Fibroblast of peridontal ligament (primary cell): ENCODE data around the gene EVI5L.
A peak's percentile ranks its signal among the peaks of the same experiment; 100 is the strongest.

Experiments
- DNase-seq: peaks from one replicate; pipeline ENCODE4 v3.0.0-alpha.2; 2010; ENCODE audit errors: extremely low read depth

Gene EVI5L

DNA sequence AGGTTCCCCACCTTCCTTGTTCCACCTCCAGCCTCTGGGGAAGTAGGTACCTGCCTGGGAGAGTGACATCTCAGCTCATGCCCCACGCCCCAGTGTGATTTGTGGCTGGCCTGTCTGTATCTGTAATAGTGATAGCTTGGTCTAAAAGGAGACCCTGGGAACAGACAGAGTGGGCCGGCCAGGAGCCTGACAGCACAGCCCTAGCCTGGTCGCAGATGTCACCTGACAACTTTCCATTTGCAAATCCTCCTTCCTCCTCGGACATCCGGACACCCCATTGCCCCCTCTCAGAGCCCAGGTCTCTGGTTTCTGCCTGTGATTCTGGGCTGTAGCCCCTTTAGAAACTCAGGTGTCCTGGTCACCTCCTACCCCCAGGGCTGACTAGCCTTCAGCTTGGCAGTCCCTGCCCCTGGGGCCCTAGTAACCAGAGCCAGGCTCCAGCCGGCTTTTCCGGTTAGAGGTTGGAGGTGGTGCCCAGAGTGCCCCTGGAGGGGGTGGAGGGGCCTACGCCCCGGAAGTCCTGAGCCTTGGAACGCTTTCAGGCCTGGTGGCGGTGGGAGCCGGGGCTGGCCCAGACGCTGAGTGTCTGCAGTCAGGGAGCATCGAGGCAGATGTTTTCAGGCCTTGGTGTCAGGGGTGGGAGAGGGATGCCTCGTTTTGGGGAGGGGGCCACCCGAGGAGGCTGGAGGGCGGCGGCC lies 64.7 kb downstream of the EVI5L start:
- no peak for DNase-seq

DNA sequence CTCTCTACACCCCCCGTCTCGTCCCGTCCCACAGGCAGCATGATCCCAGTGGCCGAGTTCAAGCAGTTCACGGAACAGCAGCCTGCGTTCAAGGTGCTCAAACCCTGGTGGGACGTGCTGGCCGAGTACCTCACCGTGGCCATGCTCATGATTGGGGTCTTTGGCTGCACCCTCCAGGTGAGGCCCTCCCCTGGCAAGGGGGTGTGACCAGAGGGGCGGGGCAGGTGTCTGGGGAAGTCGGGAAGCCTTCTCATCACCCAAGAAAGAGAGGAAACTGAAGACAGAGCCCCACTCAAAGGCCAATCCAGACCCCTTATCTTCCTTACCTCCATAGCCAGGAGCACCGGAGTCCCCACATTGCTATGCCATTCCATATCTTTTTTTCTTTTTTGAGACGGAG lies 65.5 kb downstream of the EVI5L start:
- DNase-seq, result no peak

DNA sequence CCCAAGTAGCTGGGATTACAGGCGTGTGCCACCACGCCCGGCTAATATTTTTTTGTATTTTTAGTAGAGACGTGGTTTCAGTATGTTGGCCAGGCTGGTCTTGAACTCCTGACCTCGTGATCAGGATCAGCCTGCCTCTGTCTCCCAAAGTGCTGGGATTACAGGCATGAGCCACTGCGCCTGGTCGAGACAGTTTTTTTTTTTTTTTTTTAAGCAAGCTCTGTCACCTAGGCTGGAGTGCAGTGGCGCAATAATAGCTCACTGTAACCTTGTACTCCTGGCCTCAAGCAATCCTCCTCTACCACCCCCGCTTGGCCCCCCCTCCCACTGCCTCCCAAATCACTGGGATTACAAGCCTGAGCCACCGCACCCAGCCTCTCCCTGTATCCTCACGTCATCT lies 67.3 kb downstream of the EVI5L start:
- DNase-seq, result no peak

DNA sequence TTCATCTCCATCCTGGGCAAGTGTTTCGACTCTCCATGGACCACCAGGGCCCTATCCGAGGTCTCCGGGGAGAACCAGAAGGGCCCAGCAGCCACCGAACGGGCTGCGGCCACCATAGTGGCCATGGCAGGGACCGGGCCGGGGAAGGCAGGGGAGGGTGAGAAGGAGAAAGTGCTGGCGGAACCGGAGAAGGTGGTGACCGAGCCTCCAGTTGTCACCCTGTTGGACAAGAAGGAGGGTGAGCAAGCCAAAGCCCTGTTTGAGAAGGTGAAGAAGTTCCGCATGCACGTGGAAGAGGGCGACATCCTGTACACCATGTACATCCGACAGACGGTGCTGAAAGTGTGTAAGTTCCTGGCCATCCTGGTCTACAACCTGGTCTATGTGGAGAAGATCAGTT lies 68.9 kb downstream of the EVI5L start:
- DNase-seq, result no peak

DNA sequence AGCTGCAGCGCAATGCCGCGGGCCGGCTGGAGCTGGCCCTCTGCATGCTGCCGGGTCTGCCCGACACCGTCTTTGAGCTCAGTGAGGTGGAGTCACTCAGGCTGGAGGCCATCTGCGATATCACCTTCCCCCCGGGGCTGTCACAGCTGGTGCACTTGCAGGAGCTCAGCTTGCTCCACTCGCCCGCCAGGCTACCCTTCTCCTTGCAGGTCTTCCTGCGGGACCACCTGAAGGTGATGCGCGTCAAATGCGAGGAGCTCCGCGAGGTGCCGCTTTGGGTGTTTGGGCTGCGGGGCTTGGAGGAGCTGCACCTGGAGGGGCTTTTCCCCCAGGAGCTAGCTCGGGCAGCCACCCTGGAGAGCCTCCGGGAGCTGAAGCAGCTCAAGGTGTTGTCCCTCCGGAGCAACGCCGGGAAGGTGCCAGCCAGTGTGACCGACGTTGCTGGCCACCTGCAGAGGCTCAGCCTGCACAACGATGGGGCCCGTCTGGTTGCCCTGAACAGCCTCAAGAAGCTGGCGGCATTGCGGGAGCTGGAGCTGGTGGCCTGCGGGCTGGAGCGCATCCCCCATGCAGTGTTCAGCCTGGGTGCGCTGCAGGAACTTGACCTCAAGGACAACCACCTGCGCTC lies 69.8 kb downstream of the EVI5L start:
- no peak for DNase-seq

DNA sequence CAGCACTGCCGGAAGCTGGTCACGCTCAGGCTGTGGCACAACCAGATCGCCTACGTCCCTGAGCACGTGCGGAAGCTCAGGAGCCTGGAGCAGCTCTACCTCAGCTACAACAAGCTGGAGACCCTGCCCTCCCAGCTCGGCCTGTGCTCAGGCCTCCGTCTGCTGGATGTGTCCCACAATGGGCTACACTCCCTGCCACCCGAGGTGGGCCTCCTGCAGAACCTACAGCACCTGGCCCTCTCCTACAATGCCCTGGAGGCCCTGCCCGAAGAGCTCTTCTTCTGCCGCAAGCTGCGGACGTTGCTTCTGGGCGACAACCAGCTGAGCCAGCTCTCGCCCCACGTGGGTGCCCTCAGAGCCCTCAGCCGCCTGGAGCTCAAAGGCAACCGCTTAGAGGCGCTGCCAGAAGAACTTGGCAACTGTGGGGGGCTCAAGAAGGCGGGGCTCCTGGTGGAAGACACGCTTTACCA lies 70.4 kb downstream of the EVI5L start:
- no peak for DNase-seq

DNA sequence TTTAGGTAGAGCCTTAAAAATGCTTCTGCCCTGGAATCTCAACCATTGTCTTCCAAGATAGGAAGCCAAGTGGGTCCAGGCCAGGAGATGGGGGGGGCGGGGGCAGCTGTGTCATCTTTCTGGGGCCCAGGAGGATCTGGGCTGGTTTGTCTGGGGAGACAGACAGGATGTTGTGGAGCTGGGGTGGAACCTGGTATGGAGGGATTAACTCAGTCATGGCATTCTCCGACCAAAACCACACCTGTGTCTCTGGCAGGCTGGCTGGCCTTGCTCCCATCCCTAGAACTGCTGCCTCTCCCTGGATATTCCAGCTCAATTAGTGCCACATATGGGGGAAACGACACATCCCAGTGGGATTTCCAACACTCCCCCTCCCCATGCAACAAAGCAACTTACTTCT lies 70.9 kb downstream of the EVI5L start:
- DNase-seq, result no peak

DNA sequence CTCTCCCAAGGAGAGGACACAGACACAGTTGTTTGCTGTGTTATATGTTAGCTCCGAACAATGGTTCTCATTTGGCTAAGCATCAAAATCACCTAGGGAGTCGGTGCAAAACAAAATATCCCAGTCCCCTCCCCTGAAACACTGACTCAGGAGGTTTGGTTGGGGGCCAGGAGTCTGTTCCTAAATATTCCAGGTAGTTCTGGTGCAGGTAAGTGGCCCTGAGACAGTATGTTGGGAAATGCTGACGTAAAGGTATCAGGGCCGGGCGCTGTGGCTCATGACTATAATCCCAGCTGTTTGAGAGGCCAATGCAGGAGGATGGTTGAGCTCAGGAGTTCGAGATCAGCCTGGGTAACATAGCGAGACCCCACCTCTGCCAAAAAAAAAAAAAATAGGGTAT lies 71.3 kb downstream of the EVI5L start:
- no peak for DNase-seq

DNA sequence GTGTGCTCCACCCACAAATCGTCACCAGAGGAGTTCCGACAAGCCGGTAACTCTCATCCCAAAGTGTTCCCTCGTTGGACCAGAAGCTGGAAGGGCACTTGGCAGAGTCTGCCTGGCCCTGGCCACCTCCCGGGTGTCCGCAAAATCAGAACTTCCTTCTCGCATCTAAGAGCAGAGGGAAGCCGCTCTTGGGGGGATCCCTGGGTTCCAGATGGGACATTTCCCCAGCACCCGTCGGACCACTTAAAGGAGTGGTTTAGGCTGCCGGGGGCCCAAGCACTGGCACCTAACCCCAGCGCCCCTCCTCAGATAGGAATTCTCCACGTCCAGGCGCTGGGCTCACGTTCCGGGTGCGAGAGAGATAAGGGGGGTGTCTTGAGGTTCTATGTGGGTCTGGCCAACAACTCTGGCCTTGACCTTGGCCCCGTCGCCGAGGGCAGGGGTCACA lies 72.8 kb downstream of the EVI5L start:
- DNase-seq, result no peak

DNA sequence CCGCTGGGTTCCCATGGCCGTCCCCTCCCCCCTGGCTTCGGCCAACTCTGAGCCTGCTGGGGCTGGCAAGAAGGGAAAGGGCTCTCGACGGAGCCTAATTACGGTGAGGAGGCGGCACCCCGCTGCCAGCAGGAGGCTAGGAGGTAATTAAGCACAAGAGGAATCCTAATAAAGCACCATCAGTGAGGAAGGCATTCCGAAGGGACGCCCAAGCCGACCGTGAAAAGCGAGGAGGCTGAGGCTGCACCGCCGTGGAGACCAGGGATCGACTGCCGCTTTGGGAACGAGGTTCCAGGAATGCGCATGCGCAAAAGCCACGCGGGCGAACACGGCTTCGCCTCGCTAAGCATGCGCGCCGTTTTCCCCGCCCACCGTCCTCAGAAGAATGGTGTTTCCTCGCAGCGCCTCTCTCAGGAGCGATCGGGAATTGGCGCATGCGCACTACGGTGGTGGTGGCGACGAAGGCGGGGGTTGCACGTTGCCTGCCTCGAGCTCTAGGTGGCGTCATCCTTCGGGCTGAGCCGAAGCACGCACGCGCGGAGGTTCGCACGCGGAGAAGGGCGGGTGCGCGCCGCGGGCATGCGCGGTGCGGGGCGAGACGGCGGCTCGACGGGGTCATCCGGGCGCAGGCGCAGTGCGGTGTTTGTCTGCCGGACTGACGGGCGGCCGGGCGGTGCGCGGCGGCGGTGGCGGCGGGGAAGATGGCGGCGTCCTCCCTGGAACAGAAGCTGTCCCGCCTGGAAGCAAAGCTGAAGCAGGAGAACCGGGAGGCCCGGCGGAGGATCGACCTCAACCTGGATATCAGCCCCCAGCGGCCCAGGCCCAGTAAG lies 73.4 kb downstream of the EVI5L start, which contains the start of gene MAP2K7:
Gene MAP2K7, plus strand, starts transcription at position 634 of the 830 bp plus-strand sequence. Its CDS starts 68 bp downstream, at position 702.
- peak; percentile 99 for DNase-seq

DNA sequence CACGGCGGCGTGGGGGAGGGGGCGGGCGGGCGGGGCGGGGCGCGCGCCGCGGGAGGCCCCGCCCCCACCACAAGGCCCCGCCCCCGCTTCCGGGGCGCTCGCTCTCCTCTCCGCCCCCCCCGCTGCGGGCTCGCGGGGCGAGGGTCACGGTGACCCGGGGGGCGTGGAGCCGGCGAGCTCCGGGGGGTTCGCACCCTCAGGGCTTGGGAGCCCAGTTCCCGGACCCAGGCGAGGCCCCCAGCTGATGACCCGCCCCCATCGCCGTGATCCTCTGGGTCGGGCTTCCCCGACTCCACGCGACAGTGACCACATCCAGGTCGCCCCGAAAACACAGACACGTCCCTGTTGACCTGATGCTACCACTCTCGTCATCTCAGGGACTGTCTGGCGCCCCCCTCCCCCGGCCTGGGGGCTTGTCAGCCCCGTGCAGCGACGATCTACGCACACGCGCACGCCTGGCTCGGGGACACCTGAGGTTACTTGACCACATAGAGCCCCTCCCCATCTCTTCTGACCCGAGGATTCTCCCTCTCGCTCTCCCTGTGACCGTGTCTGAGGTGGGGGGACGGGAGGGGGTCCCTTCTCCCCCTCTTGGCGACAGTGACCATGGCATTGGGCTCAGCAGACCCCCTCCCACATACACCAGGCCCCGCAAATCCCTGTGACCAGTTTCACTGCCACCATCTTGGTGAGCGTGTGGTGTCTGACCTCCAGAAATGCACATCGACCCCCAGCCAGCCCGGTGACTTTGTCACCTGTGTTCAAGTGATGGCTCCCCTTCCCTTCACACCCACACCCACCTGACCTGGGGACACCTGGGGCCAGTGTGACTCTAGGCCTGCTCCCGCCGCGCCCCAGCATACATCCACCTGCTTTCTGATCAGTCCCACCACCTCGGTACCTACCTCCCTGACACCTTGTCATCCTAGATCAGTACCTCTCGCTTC lies 74.3 kb downstream of the EVI5L start:
- DNase-seq, result no peak

DNA sequence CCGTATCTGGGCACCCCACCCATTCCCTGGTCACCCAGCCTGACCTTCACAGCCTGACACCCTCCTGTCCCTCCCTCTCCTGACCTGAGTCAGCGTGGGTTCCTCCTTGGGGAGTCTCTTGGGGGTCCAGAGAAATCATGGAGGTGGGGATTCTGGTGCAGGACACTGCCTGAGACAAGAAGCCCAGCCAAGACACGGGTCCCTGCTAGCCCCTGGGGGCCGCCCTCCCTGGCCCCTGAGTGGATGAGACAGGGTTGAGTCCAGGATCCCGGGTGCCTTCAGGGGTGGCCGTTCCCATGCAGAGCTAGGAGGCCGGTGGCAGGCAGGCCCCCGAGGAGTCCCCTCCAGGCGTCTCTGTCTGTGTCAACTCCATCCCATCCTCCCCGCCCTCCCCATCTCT lies 75.2 kb downstream of the EVI5L start:
- no peak for DNase-seq

DNA sequence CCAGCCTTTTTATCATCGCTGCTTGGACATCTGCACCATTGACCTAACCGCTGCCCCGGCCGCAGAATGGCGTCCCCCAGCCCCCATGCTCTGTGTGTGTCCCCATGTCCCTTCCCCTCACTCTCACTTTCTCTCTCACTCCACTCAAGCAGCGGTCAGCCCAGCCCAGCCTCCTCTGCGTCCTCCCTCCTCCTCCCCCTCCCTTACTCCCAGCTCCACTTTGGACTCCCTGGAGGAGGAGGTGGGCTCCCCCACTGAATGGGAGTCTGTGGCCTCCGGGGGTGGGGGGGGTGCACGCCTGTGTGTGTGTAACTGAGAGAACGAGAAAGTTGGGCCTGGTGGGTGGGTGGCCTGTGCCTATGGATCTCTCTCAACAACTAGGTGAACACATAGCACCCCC lies 75.8 kb downstream of the EVI5L start:
- no peak for DNase-seq

DNA sequence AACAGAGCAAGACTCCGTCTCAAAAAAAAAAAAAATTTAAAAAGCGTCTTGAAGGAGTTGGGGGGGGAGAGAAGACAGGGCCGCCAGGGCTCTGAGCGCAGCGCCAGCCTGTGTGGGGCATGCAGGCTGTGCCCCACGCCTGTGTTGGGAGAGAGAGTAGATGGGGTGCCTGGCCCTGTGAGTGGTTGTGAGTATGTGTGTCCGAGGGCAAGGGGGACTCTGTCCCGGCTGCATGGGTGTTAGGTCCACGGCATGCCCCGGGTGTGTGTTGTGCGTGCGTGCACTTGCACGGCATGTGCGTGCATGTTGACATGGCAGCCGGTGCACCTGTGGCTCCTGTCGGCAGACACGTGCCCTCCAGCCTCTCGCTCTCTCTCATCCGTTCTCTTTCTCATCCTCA lies 77.1 kb downstream of the EVI5L start:
- DNase-seq, result no peak

DNA sequence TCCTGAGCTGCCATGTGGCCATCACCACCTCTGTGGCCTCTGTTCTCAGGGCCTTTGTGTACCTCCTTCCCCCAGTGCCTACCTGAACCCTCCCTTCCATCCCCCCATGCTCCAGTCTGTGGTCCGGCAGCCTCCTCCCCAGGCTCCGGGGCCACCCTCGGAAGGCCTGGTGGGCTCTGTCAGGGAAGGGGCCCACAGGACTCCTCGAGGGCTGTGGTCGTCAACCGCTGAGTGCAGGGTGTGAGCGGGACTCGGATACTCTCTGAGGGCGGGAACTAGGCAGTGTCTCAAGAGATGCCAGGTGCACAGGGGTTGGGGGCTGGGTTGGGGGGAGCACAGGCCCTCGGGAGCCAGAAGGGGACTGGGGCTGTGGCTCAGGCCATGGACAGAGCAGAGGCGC lies 77.5 kb downstream of the EVI5L start:
- DNase-seq, result no peak

DNA sequence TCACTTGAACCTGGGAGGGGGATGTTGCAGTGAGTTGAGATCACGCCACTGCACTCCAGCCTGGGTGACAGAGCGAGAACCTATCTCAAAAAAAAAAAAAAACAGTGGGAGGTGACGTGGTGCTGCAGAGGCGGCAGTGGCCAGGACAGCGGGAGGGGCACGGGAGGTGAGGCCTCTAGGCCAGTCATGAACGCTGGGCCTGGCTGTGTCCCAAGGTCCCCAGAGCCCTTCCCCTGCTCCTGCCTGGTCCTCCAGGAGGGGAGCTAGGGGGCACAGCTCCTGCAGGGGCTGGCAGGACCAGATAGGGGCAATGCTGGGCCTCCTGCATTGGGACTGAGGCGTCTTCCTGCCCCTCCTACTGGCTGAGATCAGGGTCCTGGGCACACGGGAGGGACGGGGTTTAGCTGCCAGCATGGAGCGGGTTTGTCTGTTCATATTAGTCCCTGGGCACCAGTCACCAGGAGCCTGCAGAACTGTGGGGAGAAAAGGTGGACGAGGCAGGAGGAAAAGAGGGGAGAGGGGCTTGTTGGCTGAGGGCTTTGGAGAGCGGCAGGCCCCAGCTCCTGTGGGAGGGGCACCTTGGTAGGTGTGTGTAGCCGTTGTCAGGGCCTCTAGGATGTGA lies 78.2 kb downstream of the EVI5L start:
- DNase-seq, result no peak

DNA sequence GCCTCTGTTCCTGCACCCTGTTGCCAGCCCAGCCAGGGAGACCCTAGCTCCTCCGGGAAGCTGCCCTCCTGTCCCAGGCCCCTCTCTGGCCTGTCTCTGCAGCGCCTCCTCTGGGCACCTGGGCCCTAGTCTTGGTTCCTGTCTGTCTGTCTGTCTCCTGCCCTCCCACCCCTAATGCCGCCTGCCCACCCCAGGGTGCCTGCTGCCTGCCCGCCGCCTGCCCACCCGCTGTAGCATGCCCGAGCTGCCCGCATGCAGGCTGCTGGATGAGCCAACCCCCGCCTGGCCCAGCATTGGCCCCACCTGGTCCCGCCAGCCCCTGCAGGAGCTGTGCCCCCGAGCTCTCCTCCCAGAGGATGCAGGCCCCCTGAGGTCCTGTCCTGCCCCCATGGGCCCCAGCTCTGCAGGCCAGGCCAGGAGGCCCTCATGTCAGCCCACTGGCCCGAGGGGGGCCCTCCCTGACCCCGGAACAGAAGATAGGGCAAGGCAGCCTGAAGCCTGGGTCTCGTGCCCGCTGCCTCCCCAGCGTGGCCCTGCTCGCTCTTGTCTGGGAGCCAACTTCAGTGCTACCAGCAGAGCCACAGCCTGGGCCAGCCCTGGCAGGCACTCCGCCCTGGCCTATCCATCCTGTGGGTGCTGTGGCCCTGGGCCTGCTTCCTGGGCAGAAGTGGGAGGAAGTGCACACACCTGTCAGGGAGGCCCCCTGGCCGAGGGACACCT lies 78.9 kb downstream of the EVI5L start:
- no peak for DNase-seq

DNA sequence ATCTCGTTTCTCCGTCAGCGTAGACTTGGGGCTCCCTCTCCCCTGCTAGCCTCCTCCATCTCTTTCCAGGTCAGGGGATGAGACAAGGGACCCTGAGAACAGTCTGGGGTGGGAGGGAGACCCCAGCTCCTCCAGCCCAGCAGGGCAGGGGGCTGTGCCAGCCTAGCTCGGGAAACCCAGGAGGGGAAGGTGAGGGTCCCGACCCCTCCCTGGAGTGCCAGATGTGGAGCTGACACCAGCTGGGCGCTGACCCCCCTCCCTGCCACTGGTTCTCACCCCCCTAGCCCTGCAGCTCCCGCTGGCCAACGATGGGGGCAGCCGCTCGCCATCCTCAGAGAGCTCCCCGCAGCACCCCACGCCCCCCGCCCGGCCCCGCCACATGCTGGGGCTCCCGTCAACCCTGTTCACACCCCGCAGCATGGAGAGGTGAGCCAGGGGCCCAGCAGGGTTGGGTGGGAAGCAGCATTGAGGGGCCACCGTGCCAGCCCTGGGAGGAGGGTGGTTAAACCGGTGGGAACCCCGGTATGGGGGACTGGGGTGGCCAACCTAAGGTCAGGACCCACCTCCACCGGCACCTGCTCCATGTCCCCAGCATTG lies 79.6 kb downstream of the EVI5L start:
- DNase-seq, result no peak

DNA sequence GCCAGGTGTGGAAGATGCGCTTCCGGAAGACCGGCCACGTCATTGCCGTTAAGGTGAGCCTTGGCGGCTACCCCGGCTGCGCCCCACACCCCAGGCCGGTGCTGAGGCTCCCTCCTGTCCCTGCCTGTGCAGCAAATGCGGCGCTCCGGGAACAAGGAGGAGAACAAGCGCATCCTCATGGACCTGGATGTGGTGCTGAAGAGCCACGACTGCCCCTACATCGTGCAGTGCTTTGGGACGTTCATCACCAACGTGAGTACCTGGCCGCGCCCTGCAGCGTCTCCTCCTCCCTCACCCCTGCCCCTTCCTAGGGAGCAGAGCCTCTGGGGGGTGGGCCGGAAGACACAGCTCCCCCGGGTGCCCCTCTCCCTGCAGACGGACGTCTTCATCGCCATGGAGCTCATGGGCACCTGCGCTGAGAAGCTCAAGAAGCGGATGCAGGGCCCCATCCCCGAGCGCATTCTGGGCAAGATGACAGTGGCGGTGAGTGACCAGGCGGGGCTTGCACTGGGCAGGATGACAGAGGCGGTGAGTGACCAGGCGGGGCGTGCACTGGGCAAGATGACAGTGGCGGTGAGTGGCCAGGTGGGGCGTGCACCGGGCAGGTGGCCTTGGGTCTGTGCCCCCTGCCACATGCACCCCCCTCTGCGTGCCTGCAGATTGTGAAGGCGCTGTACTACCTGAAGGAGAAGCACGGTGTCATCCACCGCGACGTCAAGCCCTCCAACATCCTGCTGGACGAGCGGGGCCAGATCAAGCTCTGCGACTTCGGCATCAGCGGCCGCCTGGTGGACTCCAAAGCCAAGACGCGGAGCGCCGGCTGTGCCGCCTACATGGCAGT lies 80.5 kb downstream of the EVI5L start:
- DNase-seq, result no peak
